H1 (cell line): ENCODE data around the gene ANKRD9. TPM values are rescaled to one million over a fixed set of nuclear protein-coding genes. Genes with fewer than 3 reads are reported as not detected.

Experiments used
- CTCF ChIA-PET: fragments of 300-600 bp; sonication (Branson Sonifier 250); formaldehyde crosslinking; loops from one replicate; lab custom pipeline; 2021; ENCODE audit not compliant: partially characterized antibody; lab: Charles Lee
- POLR2A ChIA-PET: fragments of 300-600 bp; sonication (Branson Sonifier 250); formaldehyde crosslinking; loops from one replicate; lab custom pipeline; 2021; ENCODE audit warnings: inconsistent platforms; ENCODE audit not compliant: partially characterized antibody; lab: Charles Lee
- DNase-seq, 2 experiments: peaks; one replicate each; pipeline versions ENCODE4 v3.0.0 to v3.0.0-alpha.2; 2010 to 2022; ENCODE audit warnings: low spot score in 2 of 2, low read depth in 1 of 2, mixed read lengths in 1 of 2
- FAIRE-seq: peaks from 2 replicates; lab custom pipeline; 2011; peaks lifted over from hg19 to GRCh38; lab: Jason Lieb, UNC
- H2AFZ ChIP-seq: 2 replicates; pipeline ENCODE4 v1.8.1; 2012; ENCODE audit warnings: low read length, inconsistent platforms
- H2AK5ac ChIP-seq: 2 replicates; pipeline ENCODE4 v1.6.1; 2013; ENCODE audit warnings: low read depth, low read length
- H2BK120ac ChIP-seq: replicated peaks from 2 replicates; pipeline ENCODE3; 2013; ENCODE audit warnings: low read depth, low read length, inconsistent platforms
- H2BK12ac ChIP-seq: 2 replicates; pipeline ENCODE4 v1.6.1; 2013; ENCODE audit warnings: low read depth, low read length
- H2BK15ac ChIP-seq: 2 replicates; pipeline ENCODE4 v1.6.1; 2013; ENCODE audit warnings: low read length
- H2BK20ac ChIP-seq: 2 replicates; pipeline ENCODE4 v1.6.1; 2013; ENCODE audit warnings: low read length
- H2BK5ac ChIP-seq: 2 replicates; pipeline ENCODE4 v1.6.1; 2013; ENCODE audit warnings: low read depth, low read length
- H3K14ac ChIP-seq: 2 replicates; pipeline ENCODE4 v1.6.1; 2013; ENCODE audit warnings: inconsistent platforms; ENCODE audit not compliant: insufficient read length
- H3K18ac ChIP-seq: 2 replicates; pipeline ENCODE4 v1.6.1; 2013; ENCODE audit warnings: low read length; ENCODE audit errors: extremely low read depth
- H3K23ac ChIP-seq: 2 replicates; pipeline ENCODE4 v1.6.1; 2013; ENCODE audit warnings: inconsistent platforms; ENCODE audit not compliant: insufficient read length
- H3K23me2 ChIP-seq: 2 replicates; pipeline ENCODE4 v1.6.1; 2013; ENCODE audit warnings: low read depth, low read length
- H3K27ac ChIP-seq: 2 replicates; pipeline ENCODE4 v1.6.1; 2011; ENCODE audit warnings: low read depth, low read length, inconsistent platforms
- H3K27me3 ChIP-seq, 4 experiments: replicated peaks in 1 of 4; 1 replicate in 1 of 4; 2 replicates in 3 of 4; pipeline versions ENCODE4 v1.6.1 to v1.8.1; 2011 to 2013; ENCODE audit warnings: low read length in 3 of 4, mild to moderate bottlenecking in 3 of 4, inconsistent platforms in 2 of 4, mixed read lengths in 2 of 4, moderate library complexity in 1 of 4; ENCODE audit not compliant: control insufficient read depth in 3 of 4, insufficient read depth in 3 of 4; ENCODE audit errors: extremely low read depth in 1 of 4
- H3K36me3 ChIP-seq, 4 experiments: 2 replicates each; pipeline versions ENCODE4 v1.6.1 to v1.8.1; 2011 to 2013; ENCODE audit warnings: mild to moderate bottlenecking in 4 of 4, low read length in 3 of 4, moderate library complexity in 2 of 4, control low read depth in 1 of 4, inconsistent platforms in 1 of 4; ENCODE audit not compliant: insufficient read depth in 4 of 4, control insufficient read depth in 2 of 4
- H3K4ac ChIP-seq: replicated peaks from 2 replicates; pipeline ENCODE3; 2013; ENCODE audit warnings: low read length, low read depth, mixed read lengths, inconsistent platforms; ENCODE audit not compliant: insufficient read length
- H3K4me1 ChIP-seq, 4 experiments: replicated peaks in 1 of 4; 1 replicate in 1 of 4; 2 replicates in 3 of 4; pipeline versions ENCODE4 v1.6.1 to v1.8.1; 2011 to 2013; ENCODE audit warnings: low read length in 3 of 4, inconsistent platforms in 2 of 4, mixed read lengths in 1 of 4; ENCODE audit not compliant: insufficient read depth in 4 of 4, control insufficient read depth in 3 of 4
- H3K4me2 ChIP-seq, 2 experiments: 2 replicates each; pipeline versions ENCODE4 v1.6.1 to v1.8.1; 2011 to 2013; ENCODE audit warnings: low read depth in 2 of 2, low read length in 2 of 2, control low read depth in 1 of 2, inconsistent platforms in 1 of 2, mild to moderate bottlenecking in 1 of 2; ENCODE audit not compliant: insufficient read depth in 1 of 2
- H3K4me3 ChIP-seq, 4 experiments: fragments of 200-600, 300-600 bp in 1 of 4; sonication (generic), shearing (Covaris generic), sonication (Bioruptor Twin) in 1 of 4; 2 replicates each; pipeline versions ENCODE4 v1.5.1 to v1.8.1; 2011 to 2016; ENCODE audit warnings: low read length in 4 of 4, low read depth in 3 of 4, control low read depth in 2 of 4, inconsistent platforms in 2 of 4, mild to moderate bottlenecking in 2 of 4, mixed read lengths in 1 of 4, moderate library complexity in 1 of 4; ENCODE audit not compliant: insufficient read depth in 2 of 4; ENCODE audit errors: extremely low read depth in 1 of 4
- H3K56ac ChIP-seq: replicated peaks from 2 replicates; pipeline ENCODE3; 2013; ENCODE audit warnings: low read depth, mild to moderate bottlenecking, mixed read lengths, low read length, inconsistent platforms; ENCODE audit not compliant: insufficient read length
- H3K79me1 ChIP-seq: 2 replicates; pipeline ENCODE4 v1.6.1; 2013; ENCODE audit warnings: low read depth, low read length, control low read depth
- H3K79me2 ChIP-seq, 2 experiments: 2 replicates each; pipeline versions ENCODE4 v1.6.1 to v1.8.1; 2012 to 2013; ENCODE audit warnings: low read length in 2 of 2, mild to moderate bottlenecking in 2 of 2, inconsistent platforms in 1 of 2; ENCODE audit not compliant: insufficient read depth in 2 of 2, control insufficient read depth in 1 of 2
- H3K9ac ChIP-seq, 4 experiments: replicated peaks in 1 of 4; 1 replicate in 1 of 4; 2 replicates in 3 of 4; pipeline versions ENCODE4 v1.6.1 to v1.8.1; 2011 to 2013; ENCODE audit warnings: low read depth in 3 of 4, low read length in 3 of 4, control low read depth in 2 of 4, mild to moderate bottlenecking in 2 of 4, moderate library complexity in 2 of 4, inconsistent platforms in 1 of 4; ENCODE audit errors: extremely low read depth in 1 of 4
- H3K9me3 ChIP-seq, 2 experiments: 2 replicates each; pipeline versions ENCODE4 v1.6.1 to v1.8.1; 2012 to 2013; ENCODE audit warnings: mild to moderate bottlenecking in 2 of 2, moderate library complexity in 2 of 2, control low read depth in 1 of 2, inconsistent platforms in 1 of 2, low read depth in 1 of 2, low read length in 1 of 2, mixed read lengths in 1 of 2; ENCODE audit not compliant: insufficient read depth in 2 of 2
- H4K20me1 ChIP-seq, 2 experiments: replicated peaks in 1 of 2; 2 replicates each; pipeline versions ENCODE3 to v1.8.1; 2011 to 2013; ENCODE audit warnings: inconsistent platforms in 2 of 2, low read length in 2 of 2, mild to moderate bottlenecking in 1 of 2; ENCODE audit not compliant: insufficient read depth in 2 of 2, control insufficient read depth in 1 of 2
- H4K5ac ChIP-seq: 2 replicates; pipeline ENCODE4 v1.6.1; 2013; ENCODE audit warnings: low read length, low read depth, mixed read lengths, inconsistent platforms; ENCODE audit not compliant: insufficient read length
- H4K8ac ChIP-seq: 2 replicates; pipeline ENCODE4 v1.8.0; 2013; ENCODE audit warnings: mild to moderate bottlenecking, moderate library complexity, low read length, inconsistent platforms; ENCODE audit not compliant: insufficient read depth; ENCODE audit errors: extremely low read depth
- H4K91ac ChIP-seq: replicated peaks from 2 replicates; pipeline ENCODE3; 2013; ENCODE audit warnings: low read length, mixed read lengths, inconsistent platforms; ENCODE audit not compliant: insufficient read length
- EP300 ChIP-seq, 2 experiments: IDR thresholded peaks; 1 replicate in 1 of 2; 2 replicates in 1 of 2; pipeline ENCODE4 v1.6.1; 2011 to 2012; ENCODE audit warnings: low read depth in 2 of 2, low read length in 2 of 2, mild to moderate bottlenecking in 2 of 2, borderline replicate concordance in 1 of 2, inconsistent platforms in 1 of 2, moderate library complexity in 1 of 2
- POU5F1 ChIP-seq: IDR thresholded peaks from 2 replicates; pipeline ENCODE4 v1.6.1; 2011; ENCODE audit warnings: low read depth, mild to moderate bottlenecking, low read length, moderate library complexity
- SP1 ChIP-seq: IDR thresholded peaks from 2 replicates; pipeline ENCODE4 v1.6.1; 2011; ENCODE audit warnings: low read depth, low read length
- YY1 ChIP-seq: IDR thresholded peaks from 2 replicates; pipeline ENCODE4 v1.6.1; 2011; ENCODE audit warnings: low read depth, mild to moderate bottlenecking, low read length
- WGBS, 2 experiments: shearing (Covaris generic) in 1 of 2; methylation state at CpG; one replicate each; pipeline versions ENCODE4 v1.1.6 to v1.1.7; 2013 to 2015; ENCODE audit warnings: low lambda C conversion rate in 2 of 2, mixed read lengths in 2 of 2, inconsistent platforms in 1 of 2, low coverage in 1 of 2, missing lambda C conversion rate in 1 of 2; ENCODE audit not compliant: insufficient replicate concordance in 2 of 2, insufficient coverage in 1 of 2, insufficient read length in 1 of 2; ENCODE audit errors: extremely low coverage in 1 of 2, missing lambda C conversion rate in 1 of 2; 5-methylcytosine and 5-hydroxymethylcytosine counted together
- polyA plus RNA-seq, 7 experiments: library from polyadenylated mRNA; depleted of rRNA in 3 of 7; stranded (reverse) in 5 of 7; unstranded in 2 of 7; fragments of >200 nt in 5 of 7; fragments of 200-250 nt in 2 of 7; gene quantifications; 1 replicate in 5 of 7; 2 replicates in 1 of 7; 4 replicates in 1 of 7; pipeline versions ENCODE4 v1.2.1 to v1.2.3, GENCODE V29; 2011 to 2013; ENCODE audit warnings: missing spikeins in 2 of 7, mixed read lengths in 2 of 7
- total RNA-seq: library from RNA; stranded (reverse); fragmentation: NEBNext Ultra II Directional; extraction: Animal tissue kit (Norgen Biotek cat#: 25700); gene quantifications from 2 replicates; pipeline ENCODE4 v1.2.1, GENCODE V29; 2021

Gene ANKRD9
- total and polyA plus RNA-seq, 2 of the 8 experiments (the other 6 are each of a cell fraction or from before 2014, with no cell fraction given): 37.0 to 41.8 TPM

DNA sequence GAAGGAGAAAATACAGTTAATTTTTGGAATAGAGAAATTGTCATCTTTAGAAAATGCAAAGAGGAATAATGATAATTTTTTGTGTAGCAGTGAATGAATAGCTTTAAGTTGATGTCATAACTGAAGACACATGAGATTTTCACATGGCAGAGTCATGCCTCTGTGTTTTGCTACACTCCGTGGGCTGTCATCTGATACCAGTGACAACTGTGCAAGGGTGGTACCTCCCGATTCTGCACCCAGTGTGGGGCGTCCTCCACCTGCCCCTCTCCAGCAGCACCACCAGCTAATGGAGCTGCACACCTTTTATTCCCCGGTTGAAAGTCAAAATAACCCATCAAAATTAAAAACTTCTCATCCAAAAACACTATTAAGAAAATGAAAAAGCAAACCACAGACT lies 47.2 kb downstream of the ANKRD9 start:
- Histone ChIP-seq H3K4me1 (no peaks in the 10 kb centered on the region), H2BK12ac (no peak overlapping the region), H2AFZ (no peak overlapping the region), H3K79me1 (no peaks in the 10 kb centered on the region), H2BK15ac (no peak overlapping the region), H3K14ac (no peak overlapping the region), H4K91ac (no peak overlapping the region), H2AK5ac (no peak overlapping the region), H4K5ac (no peak overlapping the region), H2BK5ac (no peak overlapping the region), H3K4me3 (no peak overlapping the region), H3K23ac (no peak overlapping the region), H3K27me3 (no peaks in the 10 kb centered on the region), H4K20me1 (peaks cover 0 to 2% of the 10 kb centered on the region in 2 experiments), H3K27ac (no peak overlapping the region), H4K8ac (no peak overlapping the region), H3K4me2 (no peak overlapping the region), H2BK20ac (no peak overlapping the region), H3K4ac (no peak overlapping the region), H3K79me2 (no peaks in the 10 kb centered on the region), H3K18ac (no peak overlapping the region), H3K23me2 (no peaks in the 10 kb centered on the region), H3K56ac (no peak overlapping the region), H3K36me3 (peaks cover 0 to 4% (median 0%) of the 10 kb centered on the region in 4 experiments; a peak in 2 of 8 replicates), H3K9me3 (no peaks in the 10 kb centered on the region), H2BK120ac (no peak overlapping the region), H3K9ac (no peak overlapping the region)
- DNase-seq: no peak
- WGBS, 2 experiments: 91% methylated on average over 4 of the region's 4 CpGs; no CpG with 5 or more reads in 1 of the 2 experiments
- ChIA-PET CTCF (interaction anchor here (0.9 to 3.0 kb wide), 4 partner anchors 16 to 36 kb away, joined by 3 to 9 read pairs (median 3); no protein-coding TSS in a partner anchor), POLR2A (no interaction called here)
- no peak for FAIRE-seq
- TF ChIP-seq SP1 (no peak), POU5F1 (no peak), YY1 (no peak), EP300 (IDR thresholded peaks at IDR 0.05; ENCODE audit: borderline replicate concordance in 1 of 2, low read depth in 2 of 2, low read length in 2 of 2) (no peak)
